PFSK-1 (cell line): ENCODE data around the gene PSMB1.

Experiments
- POLR2AphosphoS5 ChIP-seq: IDR thresholded peaks from 2 replicates; pipeline ENCODE4 v1.6.1; 2012; ENCODE audit warnings: low read depth, mild to moderate bottlenecking, control low read depth, low read length, moderate library complexity
- SIN3A ChIP-seq: IDR thresholded peaks from 2 replicates; pipeline ENCODE4 v1.6.1; 2012; ENCODE audit warnings: mild to moderate bottlenecking, low read length, moderate library complexity, borderline replicate concordance; ENCODE audit not compliant: insufficient read depth
- TAF1 ChIP-seq: IDR thresholded peaks from 2 replicates; pipeline ENCODE4 v1.6.1; 2012; ENCODE audit warnings: low read length, control low read depth, borderline replicate concordance; ENCODE audit not compliant: insufficient read depth

GRCh38 chr6:170506446-170506845 is 46.7 kb downstream of the PSMB1 start:
- TF ChIP-seq POLR2AphosphoS5: no peak
- TF ChIP-seq TAF1: no peak
- TF ChIP-seq SIN3A: no peak
